GM21529 (cell line): ENCODE measurements around the gene TRIM47.
"Not testable (repeated sequence)": the region's sequence is repeated elsewhere in the genome, so short reads cannot be mapped to it uniquely, and the experiment has no call there.

ENCODE experiments used
- ATAC-seq: cut with Tn5 transposase; IDR thresholded peaks from one replicate; pipeline ENCODE4 v1.9.1; 2021; ENCODE audit not compliant: unreplicated experiment

TRIM47 gene

DNA sequence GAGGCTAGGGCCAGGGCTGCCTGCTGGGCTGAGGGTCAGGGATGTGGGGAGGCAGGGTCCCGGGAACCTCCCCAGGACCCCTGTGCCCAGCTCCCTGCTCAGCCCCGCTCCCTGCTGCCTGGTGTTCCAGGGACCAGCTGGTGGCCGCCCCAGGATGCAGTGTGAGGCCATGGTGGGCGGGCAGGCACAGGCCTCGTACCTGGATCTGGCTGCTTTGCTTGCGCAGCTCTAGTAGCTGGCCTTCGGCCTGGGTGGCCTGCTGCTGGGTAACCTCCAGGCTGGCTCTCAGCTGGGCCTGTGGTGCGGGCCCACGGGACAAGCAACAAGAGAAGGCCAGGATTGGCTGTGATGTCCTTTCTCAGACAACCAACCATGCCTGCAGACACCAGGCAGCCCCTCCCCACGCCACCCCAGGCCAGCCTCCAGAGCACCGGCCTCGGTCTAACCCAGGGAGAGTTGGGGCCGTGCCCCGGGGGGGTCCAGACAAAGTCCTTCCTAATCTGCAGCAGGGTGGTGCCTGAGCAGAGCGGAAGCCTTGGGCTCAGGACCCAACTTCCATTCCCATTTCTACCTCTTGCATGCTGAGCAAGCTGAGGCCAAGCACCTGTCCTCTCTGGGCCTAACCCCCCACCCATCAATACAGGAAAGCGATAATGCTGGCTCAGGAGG is 14.3 kb upstream of the TRIM47 start:
- no peak for ATAC-seq

DNA sequence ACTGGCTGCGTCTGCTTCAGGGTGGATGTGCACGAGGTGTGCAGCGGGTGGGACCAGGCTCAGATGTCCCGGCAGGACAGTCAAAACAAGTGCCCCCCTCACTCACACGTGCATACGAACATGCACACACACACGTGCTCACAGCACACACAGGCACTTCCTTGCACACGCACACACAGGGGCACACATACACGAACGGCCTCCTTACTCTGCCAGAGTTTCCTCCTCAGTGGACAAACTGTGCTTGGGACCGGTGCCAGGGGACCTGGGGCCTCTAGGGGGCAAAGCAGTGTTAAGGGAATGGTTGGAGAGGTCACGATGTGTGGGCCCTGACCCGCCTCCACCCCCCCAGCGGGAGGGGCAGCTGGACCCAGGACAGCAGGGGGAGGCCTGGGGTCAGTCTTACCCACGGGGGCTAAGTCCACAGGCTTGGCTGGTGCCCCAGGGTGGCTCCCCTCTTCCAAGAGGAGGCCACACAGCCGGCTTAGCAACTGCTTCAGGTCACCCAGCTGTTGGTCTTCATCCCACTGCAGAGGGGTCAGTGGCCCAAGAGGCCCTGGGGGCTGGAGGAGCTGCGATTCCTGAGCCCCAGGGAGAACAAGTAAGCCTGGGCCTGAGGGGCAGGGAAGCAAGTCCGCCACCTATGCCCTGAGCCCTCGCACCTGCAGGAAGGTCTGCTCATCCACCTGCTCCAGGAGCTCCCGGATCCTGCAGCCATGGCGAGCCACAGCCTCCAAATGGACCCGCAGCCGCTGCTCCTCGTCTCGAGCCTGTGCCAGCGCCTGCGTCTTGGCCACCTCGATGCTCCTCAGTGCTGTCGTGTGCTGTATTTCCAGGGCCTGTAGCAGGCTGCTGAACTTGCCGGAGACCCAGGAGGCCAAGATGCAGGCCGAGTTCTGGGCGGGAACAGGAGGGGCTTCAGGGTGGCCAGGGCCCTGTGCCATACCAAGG is 13.5 kb upstream of the TRIM47 start:
- ATAC-seq, result no peak

DNA sequence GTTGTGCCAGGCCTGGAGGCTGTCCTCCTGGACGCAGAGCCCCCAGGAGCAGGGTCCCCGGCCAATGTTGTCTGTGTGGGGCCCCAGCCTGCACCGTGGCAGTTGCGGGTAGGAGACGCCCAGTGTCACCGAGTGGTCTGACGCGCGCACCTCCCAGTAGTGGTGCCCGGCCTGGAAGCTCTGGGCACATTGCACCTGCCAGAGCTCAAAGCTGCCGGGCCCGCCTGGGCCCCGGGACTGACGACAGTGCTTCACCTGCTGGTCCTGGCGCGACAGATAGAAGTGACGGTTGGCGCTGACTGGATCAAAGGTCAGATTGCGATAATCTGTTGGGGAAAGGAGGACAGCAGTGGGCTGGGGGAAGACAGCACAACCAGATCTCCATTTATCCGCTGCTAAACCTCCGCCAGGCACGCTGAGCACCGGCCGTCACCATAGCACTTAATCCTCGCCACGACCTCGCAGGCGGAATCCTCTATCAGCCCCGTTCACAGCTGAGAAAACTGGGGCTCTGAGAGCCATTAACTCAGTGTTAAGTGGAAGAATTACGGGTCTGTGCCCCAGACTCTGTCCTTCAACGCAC is 12.7 kb upstream of the TRIM47 start:
- no peak for ATAC-seq

DNA sequence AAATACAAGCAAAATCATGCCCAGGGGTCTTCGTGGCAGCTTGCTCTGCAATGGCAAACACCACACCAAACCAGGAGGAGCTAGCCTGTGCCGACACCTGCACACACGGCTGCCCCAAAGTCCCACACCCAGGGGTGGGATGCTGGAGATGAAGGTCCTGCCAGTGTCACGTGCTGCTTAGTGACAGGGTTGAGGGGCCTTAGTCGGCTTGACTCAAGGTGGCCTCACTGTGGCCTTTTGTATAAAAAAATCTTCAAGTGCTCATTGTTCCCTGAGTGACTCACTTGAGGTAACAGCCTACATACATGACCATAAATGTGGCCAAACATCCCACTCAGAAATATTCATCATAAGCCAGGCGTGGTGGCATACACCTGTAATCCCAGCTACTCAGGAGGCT is 11.1 kb upstream of the TRIM47 start:
- ATAC-seq, result no peak

DNA sequence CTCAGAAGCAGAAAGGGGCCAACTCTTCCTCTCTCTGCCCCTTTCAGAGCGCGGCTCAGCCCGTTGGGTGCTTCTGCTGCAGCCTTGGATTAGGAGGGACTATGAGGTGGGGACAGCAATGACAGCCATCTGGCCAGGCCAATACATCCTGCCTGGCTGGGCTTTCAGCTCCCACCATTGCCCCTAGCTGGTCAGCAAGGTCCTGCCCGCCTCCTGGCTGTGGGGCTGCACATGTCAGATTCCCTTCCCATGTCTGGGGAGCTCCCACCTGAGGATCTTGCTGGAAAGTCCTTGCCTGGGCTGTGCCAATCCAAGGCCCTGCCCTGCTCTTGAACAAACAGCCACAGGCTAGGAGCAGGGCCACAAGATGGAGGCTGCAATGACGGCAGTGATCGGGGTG is 10.1 kb upstream of the TRIM47 start:
- no peak for ATAC-seq

DNA sequence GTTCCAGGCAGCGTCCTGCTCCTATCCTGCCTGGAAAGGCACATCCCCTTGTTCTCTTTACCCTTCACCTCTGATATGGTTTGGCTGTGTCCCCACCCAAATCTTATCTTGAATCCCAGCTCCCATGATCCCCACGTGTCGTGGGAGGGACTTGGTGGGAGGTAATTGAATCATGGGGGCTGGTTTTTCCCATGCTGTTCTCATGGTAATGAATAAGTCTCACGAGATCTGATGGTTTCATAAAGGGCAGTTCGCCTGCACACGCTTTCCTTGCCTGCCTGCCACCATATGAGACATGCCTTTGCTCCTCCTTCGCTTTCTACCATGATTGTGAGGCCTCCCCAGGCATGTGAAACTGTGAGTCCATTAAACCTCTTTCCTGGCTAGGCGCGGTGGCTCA is 7.5 kb upstream of the TRIM47 start:
- ATAC-seq, result not testable (repeated sequence)

DNA sequence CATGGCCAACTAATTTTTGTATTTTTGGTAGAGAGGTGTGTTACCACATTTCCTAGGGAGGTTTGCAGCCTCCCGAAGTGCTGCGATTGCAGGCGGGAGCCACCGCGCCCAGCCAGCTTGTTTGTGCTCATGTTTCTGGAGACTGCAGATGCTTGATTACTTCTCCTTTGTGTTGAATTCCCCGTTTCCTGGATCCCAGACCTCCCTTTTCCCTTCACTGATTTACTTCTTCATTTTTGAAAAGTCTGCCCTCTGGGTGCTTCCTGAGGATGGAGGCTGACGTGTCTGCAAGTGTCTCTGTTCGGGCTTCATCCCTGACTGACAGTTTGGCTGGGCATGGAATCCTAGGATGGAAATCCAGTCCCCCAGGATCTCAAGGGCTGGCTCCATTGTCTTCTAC is 7.0 kb upstream of the TRIM47 start:
- no peak for ATAC-seq

DNA sequence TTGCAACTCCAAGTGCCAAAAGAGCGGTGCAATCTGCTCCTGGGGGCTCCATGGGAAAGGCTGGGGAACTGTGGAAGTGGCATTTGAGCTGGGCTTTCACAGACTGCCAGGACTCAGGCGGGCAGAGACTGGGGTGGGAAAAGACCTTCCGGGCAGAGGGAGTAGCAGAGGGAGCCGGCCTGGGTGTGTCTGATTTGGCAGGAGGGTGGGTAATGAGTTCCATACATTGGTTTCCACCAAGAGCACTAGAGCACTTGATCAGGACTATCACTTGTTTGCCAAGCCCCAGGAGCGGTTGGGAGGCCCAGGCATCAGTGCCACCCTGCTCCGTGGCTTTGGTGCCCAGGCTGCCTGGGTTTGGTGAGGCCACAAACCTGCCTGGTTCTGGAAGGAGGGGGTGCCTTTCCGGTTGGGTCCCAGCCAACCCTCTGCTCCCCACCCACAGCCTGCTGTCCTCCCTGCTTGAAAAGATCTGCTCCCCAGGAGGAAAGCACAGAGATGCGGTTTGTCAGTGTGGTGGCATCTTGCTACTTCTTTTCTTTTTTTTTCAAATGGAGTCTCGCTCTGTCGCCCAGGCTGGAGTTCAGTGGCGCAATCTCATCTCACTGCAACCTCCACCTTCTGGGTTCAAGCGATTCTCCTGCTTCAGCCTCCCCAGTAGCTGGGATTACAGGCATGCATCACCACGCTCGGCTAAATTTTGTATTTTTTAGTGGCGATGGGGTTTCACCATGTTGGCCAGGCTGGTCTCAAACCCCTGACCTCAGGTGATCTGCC is 3.5 kb upstream of the TRIM47 start:
- no peak for ATAC-seq

DNA sequence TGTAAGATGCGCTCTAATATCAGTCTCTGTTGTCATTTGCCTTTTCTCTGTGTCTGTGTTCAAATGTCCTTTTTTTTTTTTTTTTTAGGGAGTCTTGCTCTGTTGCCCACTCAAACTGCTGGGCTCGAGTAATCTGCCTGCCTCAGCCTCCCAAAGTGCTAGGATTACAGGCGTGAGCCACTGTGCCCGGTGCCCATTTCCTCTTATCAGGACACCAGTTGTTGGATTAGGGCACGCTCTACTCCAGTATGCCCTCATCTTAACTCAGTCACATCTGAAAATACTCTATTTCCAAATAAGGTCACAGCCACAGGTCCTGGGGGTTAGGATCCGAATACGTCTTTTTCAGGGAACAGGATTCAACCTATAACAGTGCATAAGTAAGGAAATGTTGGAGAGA is 1.9 kb upstream of the TRIM47 start:
- no peak for ATAC-seq

DNA sequence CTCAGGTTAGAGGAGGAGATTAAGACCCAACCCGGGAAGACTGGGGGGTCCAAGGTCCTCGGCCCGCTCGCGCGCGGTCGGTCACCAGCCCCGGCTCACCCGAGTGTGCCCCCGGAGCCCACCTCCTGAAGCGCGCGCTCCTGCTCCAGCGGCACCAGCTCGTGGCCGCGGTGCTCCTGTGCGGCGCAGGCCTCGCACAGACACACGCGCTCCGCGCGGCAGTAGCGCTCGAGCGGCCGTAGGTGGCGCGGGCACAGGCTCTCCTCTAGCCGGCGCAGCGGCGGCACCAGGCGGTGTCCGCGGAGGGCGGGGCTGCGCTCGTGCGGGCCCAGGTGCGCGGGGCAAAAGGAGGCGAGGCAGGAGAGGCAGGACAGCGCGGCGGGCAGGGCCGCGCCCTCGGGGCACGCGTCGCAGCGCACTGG is 618 bp downstream of the TRIM47 start:
- no peak for ATAC-seq

DNA sequence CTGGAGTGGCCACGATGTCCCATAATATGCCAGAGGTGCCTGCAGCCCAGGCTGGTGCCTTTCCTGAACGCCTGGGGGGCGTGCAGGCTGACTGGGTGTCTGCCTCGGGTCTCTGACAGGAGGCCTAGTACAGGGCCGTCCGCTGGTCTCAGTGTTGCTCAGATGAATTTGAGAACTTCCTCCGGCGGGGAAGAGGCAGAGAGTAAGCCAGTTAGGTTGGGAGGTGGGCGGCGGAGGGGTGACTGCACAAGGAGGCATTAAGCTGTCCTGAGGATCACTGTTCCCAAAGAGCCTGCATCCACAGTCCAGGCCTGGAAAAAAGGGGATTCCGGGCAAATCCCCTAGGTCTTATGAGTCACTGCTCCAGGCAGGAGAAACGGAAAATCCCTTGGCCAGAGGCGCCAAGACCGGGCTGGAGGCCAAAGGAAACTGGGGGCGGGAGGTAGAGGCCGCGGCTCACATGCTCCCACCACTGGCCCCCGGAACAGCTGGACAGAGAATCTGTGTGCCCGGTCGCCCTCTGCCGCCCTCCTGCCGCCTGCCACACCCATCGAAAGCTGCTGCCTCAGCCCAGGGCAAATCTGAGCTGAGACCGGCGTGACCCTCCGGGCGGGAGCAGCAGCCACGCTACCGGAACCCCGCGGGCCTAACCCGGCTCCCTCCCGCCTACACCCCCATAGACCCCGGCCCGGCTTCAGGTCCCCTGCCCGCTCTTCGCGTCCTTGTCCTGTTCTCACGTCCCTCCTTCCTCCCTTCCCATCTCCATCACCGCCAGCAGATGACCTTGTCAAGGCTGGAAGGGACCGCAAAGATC is 1.2 kb downstream of the TRIM47 start:
- no peak for ATAC-seq

DNA sequence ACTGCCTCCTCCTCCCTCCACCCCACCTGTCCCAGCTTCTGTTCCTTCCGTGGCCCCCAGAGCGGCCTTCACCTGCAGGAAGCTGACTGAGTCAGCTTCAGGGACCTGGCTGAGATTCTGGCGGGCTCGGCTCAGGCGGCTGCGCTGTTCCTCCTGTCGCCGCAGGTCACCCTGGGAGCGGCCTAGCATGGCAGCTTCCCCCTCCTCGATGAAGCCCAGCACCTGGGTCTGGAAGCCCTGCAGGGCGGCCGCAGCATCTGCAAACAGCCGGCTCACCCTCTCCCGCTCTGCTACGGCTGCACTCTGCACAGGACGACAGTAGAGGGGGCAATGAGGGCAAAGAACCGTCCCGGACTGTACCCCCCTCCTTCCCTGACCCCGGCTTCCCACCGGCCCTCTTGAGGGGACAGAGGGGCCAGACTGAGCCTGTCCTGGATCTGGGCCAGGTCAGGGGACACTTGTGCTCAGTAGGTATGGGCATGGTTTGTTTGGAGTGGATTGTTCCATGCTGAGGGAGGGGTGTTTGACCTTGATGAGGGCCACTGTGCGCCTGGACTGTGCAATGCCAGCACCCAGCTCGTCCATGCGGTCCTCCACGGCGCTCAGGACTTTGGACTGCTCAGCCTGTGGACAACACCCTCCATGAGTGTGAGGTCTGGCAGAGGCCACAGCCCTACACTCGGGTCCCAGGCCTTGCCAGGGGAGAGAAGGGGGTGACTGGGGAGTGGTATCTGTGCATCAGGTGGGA is 2.0 kb downstream of the TRIM47 start:
- no peak for ATAC-seq

DNA sequence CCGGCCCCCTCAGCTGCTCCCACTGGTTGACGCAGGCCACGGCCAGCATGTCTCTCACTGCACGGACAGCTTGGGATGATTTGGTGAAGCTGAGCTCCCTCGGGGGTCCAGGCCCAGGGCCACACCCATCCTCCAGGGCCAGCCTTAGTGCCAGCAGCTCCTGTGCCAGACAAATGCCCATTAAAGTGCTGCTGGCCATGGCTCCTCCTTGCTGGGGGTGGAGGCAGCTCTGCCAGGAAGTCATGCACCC is 2.5 kb downstream of the TRIM47 start:
- ATAC-seq, result no peak

DNA sequence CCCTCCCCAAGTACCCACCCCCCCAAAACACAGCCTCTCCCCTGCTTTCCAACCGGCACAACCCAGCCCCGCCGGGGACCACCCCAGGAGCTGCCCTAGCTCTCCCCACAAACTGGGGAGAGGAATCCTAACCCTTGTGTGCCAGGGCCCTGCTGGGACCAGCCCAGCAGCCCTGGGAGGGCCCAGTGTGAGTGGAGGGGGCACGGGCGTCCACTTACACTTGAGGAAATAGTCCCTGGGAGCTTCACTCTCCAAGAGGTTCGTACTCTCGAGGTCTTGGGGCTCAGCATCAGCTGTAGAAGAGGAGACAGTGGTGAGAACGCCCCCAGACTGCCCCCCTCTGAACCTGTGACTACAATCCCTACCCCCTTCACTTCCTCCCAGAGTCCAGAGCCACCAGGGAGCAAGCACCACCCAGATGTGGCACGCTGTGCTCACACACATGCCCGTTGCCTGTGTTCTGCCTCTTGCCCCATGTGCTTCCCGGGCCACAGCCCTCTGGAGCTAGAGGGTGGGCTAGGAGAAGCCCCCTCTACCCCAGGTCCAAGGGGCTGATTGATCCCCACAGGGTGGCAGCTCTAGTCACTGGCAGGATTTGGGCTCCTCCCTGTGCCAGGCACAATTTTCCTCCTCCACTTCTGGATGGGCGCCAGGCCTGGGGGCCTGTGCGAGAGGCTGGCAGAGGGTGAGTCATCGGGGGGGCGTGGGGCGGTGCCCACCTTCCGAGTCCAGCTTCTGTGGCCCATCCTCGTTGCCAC is 3.0 kb downstream of the TRIM47 start:
- no peak for ATAC-seq

DNA sequence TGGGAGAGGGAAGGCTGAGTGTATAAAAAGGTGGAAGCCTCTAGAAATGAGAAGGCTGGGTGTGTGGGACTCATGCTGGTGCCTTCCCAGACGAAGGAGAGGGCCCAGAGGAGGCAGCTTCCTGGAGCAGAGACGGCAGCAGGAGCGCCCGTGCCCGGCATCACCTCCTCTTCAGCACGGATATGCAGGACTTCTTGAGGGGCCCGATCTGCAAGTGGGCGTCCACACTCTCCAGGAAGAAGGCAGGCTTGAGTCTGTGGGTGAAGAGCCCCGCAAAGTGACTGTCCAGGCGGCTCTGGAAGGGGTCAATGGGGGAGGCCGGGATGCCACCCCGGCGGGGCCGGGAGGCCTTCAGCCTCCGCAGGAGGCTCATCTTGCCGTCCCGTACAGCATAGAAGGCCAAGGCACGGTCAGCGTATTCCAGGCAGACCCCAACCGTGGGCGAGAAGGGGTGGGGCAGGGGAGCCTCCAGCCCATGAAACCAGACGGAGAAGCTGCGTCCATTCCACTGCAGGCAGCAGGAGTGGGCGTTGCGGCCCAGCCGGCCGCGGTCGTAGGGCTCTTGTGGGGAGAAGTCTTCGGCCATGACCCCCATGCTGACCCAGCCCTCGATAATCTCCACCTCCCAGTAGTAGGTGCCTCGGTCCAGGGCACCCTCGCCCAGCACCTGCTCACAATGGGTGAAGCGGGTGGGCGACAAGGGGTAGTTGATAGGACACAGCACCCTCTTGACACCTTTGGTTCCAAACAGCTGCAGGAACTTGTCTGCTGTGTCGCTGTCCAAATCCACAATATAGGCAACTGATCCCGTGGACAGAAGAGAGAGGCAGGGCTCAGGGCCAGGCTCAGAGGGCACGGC is 3.8 kb downstream of the TRIM47 start:
- ATAC-seq, result no peak

DNA sequence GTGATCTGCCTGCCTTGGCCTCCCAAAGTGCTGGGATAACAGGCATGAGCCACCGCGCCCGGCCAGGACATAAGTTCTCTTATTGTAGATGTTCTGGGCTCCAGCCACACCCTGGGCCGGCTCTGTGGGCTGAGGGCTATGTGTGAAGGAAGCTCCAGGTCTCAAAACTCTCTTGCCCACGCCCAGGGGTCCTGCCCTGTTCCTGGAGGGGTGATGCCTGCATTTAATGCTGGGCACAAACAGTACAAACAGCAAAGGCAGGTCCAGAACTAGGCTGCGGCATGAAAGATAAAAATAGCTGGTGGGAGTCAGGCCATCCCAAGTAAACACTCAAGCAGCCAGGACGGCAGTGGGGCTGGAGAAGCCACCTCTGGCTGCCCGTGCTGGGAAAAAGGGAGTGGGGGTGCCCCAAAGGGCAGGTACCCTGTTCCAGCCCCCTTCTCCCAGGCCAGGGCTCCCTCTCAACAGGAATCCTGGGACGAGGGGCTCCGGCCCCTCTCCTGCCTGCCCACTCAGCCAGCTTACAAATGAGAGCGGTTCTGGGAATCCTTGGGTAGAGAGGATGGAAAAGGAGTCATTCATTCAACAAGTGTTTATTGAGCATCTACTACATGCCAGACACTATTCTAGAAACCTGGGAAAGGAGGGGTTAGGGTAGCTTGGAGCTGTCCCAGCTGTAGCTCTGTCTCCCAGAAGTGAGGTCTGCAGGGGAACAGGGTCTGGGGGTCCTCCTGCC is 4.6 kb downstream of the TRIM47 start:
- ATAC-seq, result no peak

DNA sequence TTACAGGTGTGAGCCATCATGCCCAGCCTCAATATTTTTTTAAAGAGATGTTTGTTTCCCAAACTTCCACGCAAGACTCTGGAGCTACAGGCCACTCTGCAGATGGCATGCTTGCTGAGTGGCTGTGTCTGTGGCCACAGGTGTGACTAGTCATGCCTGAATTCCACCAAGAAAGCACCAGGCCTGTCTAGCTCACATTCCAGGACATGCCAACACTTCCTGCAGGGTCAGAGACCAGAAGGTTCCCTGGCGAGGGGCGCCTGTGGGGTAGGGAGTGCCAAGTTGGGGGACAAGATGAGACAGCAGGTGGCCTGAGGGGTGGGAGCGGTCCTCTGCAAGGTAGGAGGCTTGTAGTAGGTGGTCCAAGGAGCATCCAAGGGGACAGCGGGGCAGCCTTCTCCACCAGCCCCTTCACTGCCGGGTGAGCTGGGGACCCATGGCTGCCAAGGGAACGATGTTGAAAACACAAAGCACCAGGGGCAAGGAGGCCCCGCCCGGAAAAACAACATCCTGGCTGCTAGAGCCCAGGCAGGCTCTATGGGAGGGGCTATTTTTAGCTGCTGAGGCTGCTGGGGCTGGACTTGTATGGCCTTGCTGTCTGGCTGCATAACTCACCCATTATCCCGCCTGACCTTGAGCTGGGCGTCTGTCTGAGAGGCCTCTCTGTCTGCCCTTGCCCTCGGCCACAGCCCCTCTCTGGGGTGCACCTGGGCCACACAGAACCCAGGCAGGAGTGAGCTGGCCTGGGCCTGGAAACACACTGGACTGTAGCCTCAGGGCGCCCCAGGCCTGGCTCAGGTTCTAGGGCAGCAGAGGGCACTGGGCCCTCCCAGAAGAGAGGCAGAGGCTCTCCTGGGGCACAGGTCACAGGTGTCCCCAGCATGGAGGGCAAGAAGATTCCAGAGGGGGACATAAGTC is 5.7 kb downstream of the TRIM47 start:
- no peak for ATAC-seq
